B cell (primary cell): ENCODE data around the gene TMEM120B. TPM values are rescaled to one million over a fixed set of nuclear protein-coding genes. Genes with fewer than 3 reads are reported as not detected.

Experiments
- ATAC-seq: fragments of 200-7000 bp; cut with Tn5 transposase; one replicate; pipeline ENCODE4 v1.10.0; 2021; ENCODE audit warnings: low read depth, mild to moderate bottlenecking, moderate number of reproducible peaks, moderate library complexity
- CTCF ChIA-PET: fragments of 350-600 bp; sonication (Branson Sonifier 250); formaldehyde crosslinking; loops from one replicate; lab custom pipeline; 2021; ENCODE audit warnings: antibody characterized with exemption, inconsistent platforms; lab: Charles Lee
- POLR2A ChIA-PET: fragments of 350-600 bp; sonication (Branson Sonifier 250); formaldehyde crosslinking; loops from one replicate; lab custom pipeline; 2021; ENCODE audit warnings: antibody characterized with exemption; lab: Charles Lee
- DNase-seq: peaks from one replicate; pipeline ENCODE4 v3.0.0; 2013
- H2AFZ ChIP-seq: 2 replicates; pipeline ENCODE4 v1.6.1; 2012; ENCODE audit warnings: mild to moderate bottlenecking, low read depth, low read length; ENCODE audit not compliant: insufficient read depth, poor library complexity, severe bottlenecking
- H3K27ac ChIP-seq, 2 donors: 1 replicate in 1 of 2; 2 replicates in 1 of 2; pipeline ENCODE4 v1.5.1; 2012 to 2013; ENCODE audit warnings: low read length in 2 of 2, mild to moderate bottlenecking in 2 of 2, moderate library complexity in 1 of 2
- H3K27me3 ChIP-seq, 4 experiments: fragments of 200-600 bp in 1 of 4; sonication (generic) in 1 of 4; replicated peaks in 1 of 4; 1 replicate in 2 of 4; 2 replicates in 2 of 4; pipeline versions ENCODE4 v1.6.1 to v1.7.0; 2013 to 2016; ENCODE audit warnings: low read length in 3 of 4, mild to moderate bottlenecking in 2 of 4, mixed read lengths in 1 of 4, moderate library complexity in 1 of 4; ENCODE audit not compliant: insufficient read depth in 4 of 4, control insufficient read depth in 3 of 4; ENCODE audit errors: control extremely low read depth in 1 of 4
- H3K36me3 ChIP-seq, 2 experiments: replicated peaks in 1 of 2; 1 replicate in 1 of 2; 2 replicates in 1 of 2; pipeline versions ENCODE4 v1.6.1 to v1.7.1; 2013; ENCODE audit warnings: low read length in 1 of 2; ENCODE audit not compliant: insufficient read depth in 2 of 2, control insufficient read depth in 1 of 2; ENCODE audit errors: control extremely low read depth in 1 of 2, extremely low read depth in 1 of 2
- H3K4me1 ChIP-seq, 2 donors: fragments of 200-600 bp in 1 of 2; sonication (generic) in 1 of 2; 1 replicate in 1 of 2; 2 replicates in 1 of 2; pipeline versions ENCODE4 v1.5.1 to v1.6.1; 2013 to 2017; ENCODE audit warnings: low read length in 2 of 2; ENCODE audit not compliant: control insufficient read depth in 2 of 2, insufficient read depth in 2 of 2
- H3K4me2 ChIP-seq: replicated peaks from 2 replicates; pipeline ENCODE3; 2012; ENCODE audit warnings: mild to moderate bottlenecking, low read depth, low read length; ENCODE audit not compliant: poor library complexity, severe bottlenecking
- H3K4me3 ChIP-seq, 5 experiments: fragments of 200-600 bp in 1 of 5; sonication (generic) in 1 of 5; 1 replicate in 3 of 5; 2 replicates in 2 of 5; pipeline versions ENCODE4 v1.5.1 to v1.7.0; 2011 to 2016; ENCODE audit warnings: low read length in 4 of 5, mild to moderate bottlenecking in 4 of 5, low read depth in 2 of 5, control low read depth in 1 of 5, moderate library complexity in 1 of 5; ENCODE audit not compliant: insufficient read depth in 1 of 5; ENCODE audit errors: control extremely low read depth in 1 of 5, extremely low read depth in 1 of 5
- H3K79me2 ChIP-seq: fragments of 200-600 bp; sonication (generic); one replicate; pipeline ENCODE4 v1.6.0; 2016; ENCODE audit warnings: low read length; ENCODE audit not compliant: control insufficient read depth, insufficient read depth
- H3K9ac ChIP-seq: fragments of 200-600 bp; sonication (generic); 2 replicates; pipeline ENCODE4 v1.6.1; 2017; ENCODE audit warnings: mild to moderate bottlenecking, low read length, moderate library complexity
- H3K9me3 ChIP-seq, 3 donors: one replicate each; pipeline versions ENCODE4 v1.6.1 to v1.7.1; 2013; ENCODE audit warnings: low read length in 2 of 3; ENCODE audit not compliant: control insufficient read depth in 2 of 3, insufficient read depth in 1 of 3; ENCODE audit errors: control extremely low read depth in 1 of 3
- H4K20me1 ChIP-seq: 2 replicates; pipeline ENCODE4 v1.6.0; 2012; ENCODE audit warnings: mild to moderate bottlenecking, low read length; ENCODE audit not compliant: insufficient read depth, control insufficient read depth, poor library complexity, severe bottlenecking
- H3K27ac Mint-ChIP-seq: one replicate; pipeline ENCODE4 v1.8.0; 2021; ENCODE audit warnings: mixed read lengths
- H3K27me3 Mint-ChIP-seq: one replicate; pipeline ENCODE4 v1.8.0; 2021; ENCODE audit warnings: mixed read lengths
- H3K4me1 Mint-ChIP-seq: one replicate; pipeline ENCODE4 v1.8.0; 2021; ENCODE audit warnings: mixed read lengths
- H3K4me3 Mint-ChIP-seq: one replicate; pipeline ENCODE4 v1.8.0; 2021; ENCODE audit warnings: mixed read lengths
- H3K9me3 Mint-ChIP-seq: one replicate; pipeline ENCODE4 v1.8.0; 2022; ENCODE audit warnings: mixed read lengths; ENCODE audit not compliant: insufficient read depth
- CTCF ChIP-seq: fragments of 200-600 bp; IDR thresholded peaks from one replicate; pipeline ENCODE4 v1.8.0; 2022; ENCODE audit warnings: antibody characterized with exemption, mild to moderate bottlenecking
- EZH2 ChIP-seq: IDR thresholded peaks from 2 replicates; pipeline ENCODE4 v1.6.1; 2012; ENCODE audit warnings: borderline replicate concordance, low read depth, mild to moderate bottlenecking, moderate library complexity, low read length; ENCODE audit not compliant: insufficient read depth, poor library complexity, severe bottlenecking
- WGBS: methylation state at CpG from one replicate; pipeline ENCODE4 v1.1.5; 2013; ENCODE audit warnings: missing lambda C conversion rate; ENCODE audit not compliant: insufficient coverage; 5-methylcytosine and 5-hydroxymethylcytosine counted together
- intact Hi-C: fragments of 100-400 bp; cut with micrococcal nuclease; formaldehyde crosslinking; loops from one replicate; pipeline ENCODE4 v1.10.0; 2022
- polyA plus RNA-seq: library from polyadenylated mRNA; depleted of rRNA; stranded (reverse); fragments of >200 nt; gene quantifications from 2 replicates; pipeline ENCODE4 v1.2.3, GENCODE V29; 2012
- total RNA-seq, 2 donors: library from RNA; stranded (reverse); fragments of 120-200 nt in 1 of 2; gene quantifications; 1 replicate in 1 of 2; 2 replicates in 1 of 2; pipeline versions ENCODE4 v1.2.3 to v1.2.4, GENCODE V29; 2013 to 2022

TMEM120B gene
- total and polyA plus RNA-seq, 2 donors (not counting 1 experiment from before 2014, with no cell fraction given), result 9.2 to 9.7 TPM

GRCh38 chr12:121795034-121795968 lies 82.7 kb downstream of the TMEM120B start:
- peaks cover 43 to 68% of the 10 kb centered on the region in 2 donors for H3K4me1 ChIP-seq
- intact Hi-C loops, result loop anchor here (1.0 to 10.0 kb wide), 3 partner anchors 17 to 230 kb away; partner anchors contain the start of gene BCL7A
- DNase-seq, result peak; percentile 90
- H3K4me2 ChIP-seq, result peak overlapping the region; percentile 99
- peak overlapping the region in 4 of 5 experiments; percentile 16 to 92 (median 40) for H3K4me3 ChIP-seq
- CTCF ChIA-PET, result interaction anchor here (0.8 to 33.5 kb wide), 33 partner anchors 7 to 586 kb away, joined by 3 to 1947 read pairs (median 6); partner anchors contain the start of genes CFAP251, ORAI1, PSMD9 and RHOF
- no peaks in the 10 kb centered on the region for H3K9me3 ChIP-seq
- Mint-ChIP-seq H3K27me3 (no peaks in the 10 kb centered on the region), H3K4me3 (peak overlapping the region; percentile 88), H3K4me1 (peaks cover 57% of the 10 kb centered on the region), H3K9me3 (no peaks in the 10 kb centered on the region), H3K27ac (peak overlapping the region; percentile 90)
- peak; percentile 13 for ATAC-seq
- 51% methylated on average over 13 of the region's 15 CpGs for WGBS
- peak overlapping the region; percentile 39 for H2AFZ ChIP-seq
- POLR2A ChIA-PET, result interaction anchor here (0.6 to 8.5 kb wide), 10 partner anchors 11 to 243 kb away, joined by 3 to 267 read pairs (median 6); partner anchors contain the start of gene SETD1B
- peaks cover 59% of the 10 kb centered on the region for H3K79me2 ChIP-seq
- H3K36me3 ChIP-seq, result peaks cover 3 to 26% of the 10 kb centered on the region in 2 experiments
- H4K20me1 ChIP-seq, result peaks cover 42% of the 10 kb centered on the region
- peak overlapping the region; percentile 31 to 67 for H3K27ac ChIP-seq
- peak overlapping the region; percentile 51 for H3K9ac ChIP-seq
- H3K27me3 ChIP-seq, result no peaks in the 10 kb centered on the region
- TF ChIP-seq CTCF, result peak; percentile 78
- no peak for TF ChIP-seq EZH2
